K562 (cell line): Measurements from ENCODE around the gene MBLAC2. TPM values are rescaled to one million over a fixed set of nuclear protein-coding genes. Genes with fewer than 3 reads are reported as not detected.

ENCODE experiments used
- CREM ChIP-seq: IDR thresholded peaks from 2 replicates; pipeline ENCODE4 v1.6.1; 2014; ENCODE audit warnings: antibody characterized with exemption, low read depth
- FOXM1 ChIP-seq, 2 experiments: fragments of 450-650 bp in 1 of 2; sonication (generic) in 1 of 2; formaldehyde crosslinking in 1 of 2; IDR thresholded peaks; 2 replicates each; pipeline versions ENCODE4 v1.6.1 to v1.9.0; 2017 to 2022; ENCODE audit warnings: low read depth in 2 of 2, mild to moderate bottlenecking in 2 of 2, missing genetic modification reagents in 1 of 2, moderate library complexity in 1 of 2
- GATA2 ChIP-seq: sonication (generic); formaldehyde crosslinking; IDR thresholded peaks from 2 replicates; pipeline ENCODE4 v1.4.0; 2020; ENCODE audit warnings: mild to moderate bottlenecking, missing genetic modification reagents
- GTF2F1 ChIP-seq: IDR thresholded peaks from 2 replicates; pipeline ENCODE4 v1.6.1; 2011; ENCODE audit warnings: low read depth, low read length, improper control_type of control experiment
- IRF2 ChIP-seq: sonication (generic); formaldehyde crosslinking; IDR thresholded peaks from 2 replicates; pipeline ENCODE4 v1.8.1; 2022; ENCODE audit warnings: mild to moderate bottlenecking, missing genetic modification reagents
- KDM4B ChIP-seq, 2 experiments: fragments of 450-650 bp in 1 of 2; sonication (generic) in 1 of 2; IDR thresholded peaks; 2 replicates each; pipeline ENCODE4 v1.6.1; 2016 to 2017; ENCODE audit warnings: borderline replicate concordance in 2 of 2, antibody characterized with exemption in 1 of 2, low read depth in 1 of 2, mild to moderate bottlenecking in 1 of 2
- NCOA6 ChIP-seq: fragments of 450-650 bp; IDR thresholded peaks from 2 replicates; pipeline ENCODE4 v1.6.1; 2017; ENCODE audit warnings: mild to moderate bottlenecking
- NR2C1 ChIP-seq, 2 experiments: fragments of 450-650 bp; IDR thresholded peaks; 2 replicates each; pipeline ENCODE4 v1.6.1; 2017; ENCODE audit warnings: mild to moderate bottlenecking in 2 of 2, antibody characterized with exemption in 1 of 2, inconsistent platforms in 1 of 2, missing compliant biosample characterization in 1 of 2, missing genetic modification characterization in 1 of 2
- NRF1 ChIP-seq, 2 experiments: fragments of 450-650 bp; IDR thresholded peaks in 1 of 2; conservative IDR thresholded peaks in 1 of 2; 2 replicates each; pipeline ENCODE4 v1.6.1; 2014; ENCODE audit warnings: mild to moderate bottlenecking in 2 of 2
- POLR2H ChIP-seq: IDR thresholded peaks from 2 replicates; pipeline ENCODE4 v1.6.1; 2016; ENCODE audit warnings: missing genetic modification characterization, low read depth, mild to moderate bottlenecking, control low read depth, missing compliant biosample characterization, moderate library complexity
- POLR3A ChIP-seq: IDR thresholded peaks from 2 replicates; pipeline ENCODE4 v1.6.1; 2011; ENCODE audit warnings: borderline replicate concordance, mild to moderate bottlenecking, moderate library complexity; ENCODE audit not compliant: insufficient read length, insufficient read depth; ENCODE audit errors: extremely low read depth
- RBM15 ChIP-seq: fragments of 200-400 bp; formaldehyde crosslinking; IDR thresholded peaks from 2 replicates; pipeline ENCODE4 v1.6.1; 2018; ENCODE audit warnings: mild to moderate bottlenecking, low read length, moderate library complexity; ENCODE audit not compliant: insufficient read depth
- SP1 ChIP-seq: sonication (generic); formaldehyde crosslinking; IDR thresholded peaks from 2 replicates; pipeline ENCODE4 v1.8.1; 2022; ENCODE audit warnings: mild to moderate bottlenecking, missing genetic modification reagents
- TBL1XR1 ChIP-seq, 2 experiments: IDR thresholded peaks; 2 replicates each; pipeline ENCODE4 v1.6.1; 2012; ENCODE audit warnings: improper control_type of control experiment in 2 of 2, low read length in 2 of 2, mild to moderate bottlenecking in 1 of 2
- TCF7 ChIP-seq: sonication (generic); IDR thresholded peaks from 2 replicates; pipeline ENCODE4 v1.6.1; 2016; ENCODE audit warnings: antibody characterized with exemption, borderline replicate concordance
- TOE1 ChIP-seq, 2 experiments: fragments of 450-650 bp in 1 of 2; sonication (generic) in 1 of 2; formaldehyde crosslinking in 1 of 2; IDR thresholded peaks; 2 replicates each; pipeline versions ENCODE4 v1.7.1 to v1.8.0; 2016 to 2022; ENCODE audit warnings: borderline replicate concordance in 2 of 2, mild to moderate bottlenecking in 2 of 2, antibody characterized with exemption in 1 of 2, inconsistent platforms in 1 of 2, low read depth in 1 of 2, missing genetic modification reagents in 1 of 2, moderate library complexity in 1 of 2
- ZBTB1 ChIP-seq: sonication (generic); formaldehyde crosslinking; IDR thresholded peaks from 2 replicates; pipeline ENCODE4 v1.8.1; 2023; ENCODE audit warnings: missing genetic modification reagents, low read depth, mild to moderate bottlenecking, borderline replicate concordance
- ZFP1 ChIP-seq: fragments of 450-650 bp; formaldehyde crosslinking; IDR thresholded peaks from 2 replicates; pipeline ENCODE4 v1.4.0; 2020; ENCODE audit warnings: mild to moderate bottlenecking, mixed read lengths
- ZNF174 ChIP-seq: fragments of 250-450 bp; sonication (Bioruptor Pico); IDR thresholded peaks from 2 replicates; pipeline ENCODE4 v1.4.0; 2020; ENCODE audit warnings: mild to moderate bottlenecking
- ZNF239 ChIP-seq: fragments of 250-450 bp; sonication (Bioruptor Pico); IDR thresholded peaks from 2 replicates; pipeline ENCODE4 v1.4.0; 2020; ENCODE audit warnings: mild to moderate bottlenecking
- ZNF24 ChIP-seq: fragments of 450-650 bp; IDR thresholded peaks from 2 replicates; pipeline ENCODE4 v1.6.1; 2016
- ZNF707 ChIP-seq: fragments of 250-450 bp; sonication (Bioruptor Pico); conservative IDR thresholded peaks from 2 replicates; pipeline ENCODE4 v1.8.0; 2022; ENCODE audit warnings: inconsistent platforms, mild to moderate bottlenecking, moderate library complexity
- polyA plus RNA-seq, 8 experiments: library from polyadenylated mRNA; depleted of rRNA in 4 of 8; stranded (reverse) in 5 of 8; unstranded in 3 of 8; fragments of >200 nt; fragmentation: Nextera tagmentation in 2 of 8; fragmentation: Illumina TruSeq in 1 of 8; extraction: Ambion mirVana in 2 of 8; extraction: Trizol in 1 of 8; gene quantifications; 2 replicates each; pipeline versions ENCODE4 v1.2.1 to v1.2.3, GENCODE V29; 2011 to 2014; ENCODE audit warnings: inconsistent platforms in 1 of 8, missing spikeins in 1 of 8
- total RNA-seq, 7 experiments: library from RNA; depleted of rRNA in 6 of 7; stranded (reverse); fragments of >200 nt in 6 of 7; fragmentation: Illumina TruSeq in 2 of 7; extraction: Trizol in 2 of 7; gene quantifications; 2 replicates each; pipeline versions ENCODE4 v1.2.1 to v1.2.3, GENCODE V29; 2011 to 2021; ENCODE audit warnings: low replicate concordance in 1 of 7
- TF ChIP-seq, protein P1 (sequence below): fragments of 250-450 bp; sonication (Bioruptor Pico); IDR thresholded peaks from 2 replicates; pipeline ENCODE4 v1.4.0; 2020; ENCODE audit warnings: mild to moderate bottlenecking, moderate library complexity, borderline replicate concordance

Gene MBLAC2
- total and polyA plus RNA-seq, 9 of the 15 experiments (the other 6 are each of a cell fraction or from before 2014, with no cell fraction given) = 2.4 to 13.1 (median 10.3) TPM

DNA sequence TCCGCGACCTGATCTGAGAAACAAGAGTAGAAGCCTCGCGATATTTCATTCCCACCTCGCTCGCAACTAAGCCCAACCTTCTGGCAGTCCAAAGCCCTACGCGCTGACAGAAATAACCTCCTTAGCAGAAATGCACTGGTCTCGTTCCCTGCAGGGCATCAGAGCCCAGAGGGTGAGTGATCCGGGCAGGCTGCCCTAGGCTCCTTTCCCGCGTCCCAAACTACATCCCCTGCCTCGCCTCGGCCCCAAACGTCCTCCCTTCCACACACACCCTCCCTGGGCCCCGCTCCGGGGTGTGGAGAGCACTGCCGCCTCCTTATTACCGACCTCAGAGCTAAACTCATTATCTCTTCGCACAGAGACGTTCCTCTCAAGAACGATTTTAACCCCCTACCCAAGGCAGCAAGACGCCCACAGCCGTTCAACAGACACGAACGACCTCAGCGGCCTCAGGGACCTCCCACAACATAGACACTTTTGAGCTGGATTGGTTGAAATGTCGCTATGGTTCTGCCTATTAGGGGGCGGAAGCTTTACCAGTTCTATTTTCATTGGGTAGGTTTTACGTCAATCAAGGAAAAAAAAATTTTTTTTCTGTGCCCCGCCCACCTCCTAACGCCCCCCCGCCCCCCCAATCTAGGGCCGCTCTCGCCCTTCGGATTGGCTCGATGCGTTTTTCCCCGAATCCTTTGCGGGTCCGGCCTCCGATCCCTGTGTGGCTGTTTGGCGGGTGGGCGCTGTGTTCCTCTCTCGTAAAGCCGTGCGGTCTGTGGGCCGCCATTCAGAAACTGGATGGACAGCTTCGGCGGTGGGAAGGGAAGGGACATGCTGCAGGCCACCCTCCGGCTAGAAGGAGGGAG, 65.0 kb downstream of the MBLAC2 start, which contains the start of gene CETN3 (continued):
- no peak for TF ChIP-seq NR2C1 (IDR thresholded peaks at IDR 0.05)
- TF ChIP-seq NR2C1 (tag; IDR thresholded peaks at IDR 0.05) = peak; percentile 3; the same call in 1 of the 2 replicates
- no peak for TF ChIP-seq RBM15
- TF ChIP-seq, protein P1, sequence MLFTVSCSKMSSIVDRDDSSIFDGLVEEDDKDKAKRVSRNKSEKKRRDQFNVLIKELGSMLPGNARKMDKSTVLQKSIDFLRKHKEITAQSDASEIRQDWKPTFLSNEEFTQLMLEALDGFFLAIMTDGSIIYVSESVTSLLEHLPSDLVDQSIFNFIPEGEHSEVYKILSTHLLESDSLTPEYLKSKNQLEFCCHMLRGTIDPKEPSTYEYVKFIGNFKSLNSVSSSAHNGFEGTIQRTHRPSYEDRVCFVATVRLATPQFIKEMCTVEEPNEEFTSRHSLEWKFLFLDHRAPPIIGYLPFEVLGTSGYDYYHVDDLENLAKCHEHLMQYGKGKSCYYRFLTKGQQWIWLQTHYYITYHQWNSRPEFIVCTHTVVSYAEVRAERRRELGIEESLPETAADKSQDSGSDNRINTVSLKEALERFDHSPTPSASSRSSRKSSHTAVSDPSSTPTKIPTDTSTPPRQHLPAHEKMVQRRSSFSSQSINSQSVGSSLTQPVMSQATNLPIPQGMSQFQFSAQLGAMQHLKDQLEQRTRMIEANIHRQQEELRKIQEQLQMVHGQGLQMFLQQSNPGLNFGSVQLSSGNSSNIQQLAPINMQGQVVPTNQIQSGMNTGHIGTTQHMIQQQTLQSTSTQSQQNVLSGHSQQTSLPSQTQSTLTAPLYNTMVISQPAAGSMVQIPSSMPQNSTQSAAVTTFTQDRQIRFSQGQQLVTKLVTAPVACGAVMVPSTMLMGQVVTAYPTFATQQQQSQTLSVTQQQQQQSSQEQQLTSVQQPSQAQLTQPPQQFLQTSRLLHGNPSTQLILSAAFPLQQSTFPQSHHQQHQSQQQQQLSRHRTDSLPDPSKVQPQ (CRISPR knock-in tag) = no peak
- 0 out of 2 replicates have a peak, but pooled peaks have one; percentile 5 for TF ChIP-seq ZNF24
- TF ChIP-seq ZFP1 (CRISPR knock-in tag) = no peak
- peak in 1 of 2 experiments; percentile 13; a peak in 2 of 4 replicates for TF ChIP-seq NRF1 (conservative IDR thresholded peaks at IDR 0.05 in 1 of 2, IDR thresholded peaks at IDR 0.05 in 1 of 2)
- TF ChIP-seq NCOA6 = no peak
- TF ChIP-seq GATA2 (CRISPR knock-in tag) = no peak
- TF ChIP-seq ZNF239 (CRISPR knock-in tag) = no peak
- 0 out of 2 replicates have a peak, but pooled peaks have one; percentile 29 for TF ChIP-seq ZBTB1 (CRISPR knock-in tag)
- TF ChIP-seq GTF2F1 = peak; percentile 80; the same call in 1 of the 2 replicates
- TF ChIP-seq TBL1XR1 (IDR thresholded peaks at IDR 0.05; ENCODE audit: low read length in 2 of 2) = peak; percentile 8 to 15; a peak in 1 of 4 replicates
- TF ChIP-seq SP1 (CRISPR knock-in tag) = peak; percentile 64
- no peak for TF ChIP-seq POLR3A
- TF ChIP-seq ZNF174 (CRISPR knock-in tag) = no peak
- no peak for TF ChIP-seq FOXM1 (IDR thresholded peaks at IDR 0.05; ENCODE audit: low read depth)
- TF ChIP-seq FOXM1 (CRISPR knock-in tag; IDR thresholded peaks at IDR 0.05; ENCODE audit: low read depth) = no peak
- TF ChIP-seq IRF2 (CRISPR knock-in tag) = no peak
- no peak for TF ChIP-seq ZNF707 (CRISPR knock-in tag)
- TF ChIP-seq POLR2H (tag) = peak; percentile 96
- peak; percentile 31; the same call in 1 of the 2 replicates for TF ChIP-seq TCF7
- TF ChIP-seq KDM4B (IDR thresholded peaks at IDR 0.05; ENCODE audit: borderline replicate concordance in 2 of 2, low read depth in 1 of 2) = peak in 1 of 2 experiments; percentile 65; a peak in 1 of 4 replicates
- TF ChIP-seq CREM = peak; percentile 49
- TF ChIP-seq TOE1 (IDR thresholded peaks at IDR 0.05; ENCODE audit: borderline replicate concordance) = no peak; the same call in 1 of the 2 replicates
- TF ChIP-seq TOE1 (CRISPR knock-in tag; IDR thresholded peaks at IDR 0.05; ENCODE audit: borderline replicate concordance, low read depth) = no peak
